Measurements from ENCODE around the gene TADA2B. TPM values are rescaled to one million over a fixed set of nuclear protein-coding genes. Genes with fewer than 3 reads are reported as not detected.

The TADA2B gene
- total and polyA plus RNA-seq, 10 of the 15 experiments (the other 5 are each of a cell fraction or from before 2014, with no cell fraction given) = 0.66 to 12.0 (median 5.6) TPM

DNA sequence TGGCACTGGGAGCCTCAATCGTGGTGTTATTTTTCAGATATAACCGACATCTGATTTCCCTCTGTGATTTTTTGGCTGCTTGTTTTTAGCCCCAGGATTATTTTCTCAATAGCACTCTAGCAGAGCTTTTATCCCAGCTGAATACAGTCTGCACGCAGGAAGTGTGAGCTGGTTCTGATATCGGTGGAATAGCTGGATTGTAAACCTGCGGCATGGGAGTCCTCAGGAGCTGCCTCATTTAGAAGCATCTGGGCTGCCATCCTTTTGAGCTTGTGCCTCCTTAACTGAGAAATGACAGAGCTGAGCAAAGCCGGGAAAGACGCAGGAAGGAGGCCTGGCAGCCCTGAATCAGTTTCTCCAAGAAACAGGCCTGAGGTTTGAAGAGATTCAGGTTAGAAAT is 53.1 kb downstream of the TADA2B start:
- Histone ChIP-seq H3K4me1 (ENCODE audit: control insufficient read depth, insufficient read depth, low read length) (no peaks in the 10 kb centered on the region), H4K20me1 (ENCODE audit: control insufficient read depth, insufficient read depth) (no peaks in the 10 kb centered on the region), H3K9me3 (replicated peaks; ENCODE audit: control insufficient read depth, insufficient read depth, low read length) (no peaks in the 10 kb centered on the region), H3K4me3 (no peak overlapping the region), H3K36me3 (ENCODE audit: control insufficient read depth in 2 of 2, insufficient read depth in 2 of 2, low read length in 1 of 2) (no peaks in the 10 kb centered on the region), H2AFZ (ENCODE audit: control insufficient read depth, low read depth, low read length) (no peak overlapping the region), H3K27ac (ENCODE audit: control insufficient read depth, insufficient read depth) (no peak overlapping the region), H3K9ac (ENCODE audit: control insufficient read depth, insufficient read depth, low read length) (no peak overlapping the region), H3K79me2 (ENCODE audit: control insufficient read depth, insufficient read depth, low read length) (no peaks in the 10 kb centered on the region), H3K27me3 (replicated peaks in 1 of 2; ENCODE audit: control insufficient read depth in 2 of 2, insufficient read depth in 2 of 2, low read length in 1 of 2) (peaks cover 0 to 4% of the 10 kb centered on the region in 2 experiments; a peak in 2 of 4 replicates), H3K4me2 (ENCODE audit: control insufficient read depth, insufficient read depth) (no peak overlapping the region)
- RAD21 ChIA-PET (ENCODE audit: unreplicated experiment) = no interaction called here
- TF ChIP-seq, protein P1, sequence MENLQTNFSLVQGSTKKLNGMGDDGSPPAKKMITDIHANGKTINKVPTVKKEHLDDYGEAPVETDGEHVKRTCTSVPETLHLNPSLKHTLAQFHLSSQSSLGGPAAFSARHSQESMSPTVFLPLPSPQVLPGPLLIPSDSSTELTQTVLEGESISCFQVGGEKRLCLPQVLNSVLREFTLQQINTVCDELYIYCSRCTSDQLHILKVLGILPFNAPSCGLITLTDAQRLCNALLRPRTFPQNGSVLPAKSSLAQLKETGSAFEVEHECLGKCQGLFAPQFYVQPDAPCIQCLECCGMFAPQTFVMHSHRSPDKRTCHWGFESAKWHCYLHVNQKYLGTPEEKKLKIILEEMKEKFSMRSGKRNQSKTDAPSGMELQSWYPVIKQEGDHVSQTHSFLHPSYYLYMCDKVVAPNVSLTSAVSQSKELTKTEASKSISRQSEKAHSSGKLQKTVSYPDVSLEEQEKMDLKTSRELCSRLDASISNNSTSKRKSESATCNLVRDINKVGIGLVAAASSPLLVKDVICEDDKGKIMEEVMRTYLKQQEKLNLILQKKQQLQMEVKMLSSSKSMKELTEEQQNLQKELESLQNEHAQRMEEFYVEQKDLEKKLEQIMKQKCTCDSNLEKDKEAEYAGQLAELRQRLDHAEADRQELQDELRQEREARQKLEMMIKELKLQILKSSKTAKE (IDR thresholded peaks at IDR 0.05; ENCODE audit: low read depth, poor library complexity, severe bottlenecking) = no peak
- TF ChIP-seq POLR2A (IDR thresholded peaks at IDR 0.05; ENCODE audit: low read depth, low read length) (no peak), CREM (IDR thresholded peaks at IDR 0.05; ENCODE audit: low read depth) (no peak), NRF1 (conservative IDR thresholded peaks at IDR 0.05; ENCODE audit: low read depth, low read length) (no peak), NFIC (IDR thresholded peaks at IDR 0.05; ENCODE audit: low read depth, low read length) (no peak), USF2 (IDR thresholded peaks at IDR 0.05; ENCODE audit: borderline replicate concordance, low read depth, low read length) (no peak), IKZF1 (conservative IDR thresholded peaks at IDR 0.05) (no peak)
- POLR2A ChIA-PET = no interaction called here
- FAIRE-seq = no peak
- no peak for DNase-seq (ENCODE audit: low read depth, low spot score)
- in situ Hi-C loops (cut with MboI) = no loop called here
- intact Hi-C loops (cut with micrococcal nuclease; ENCODE audit: unreplicated experiment) = no loop called here
- ATAC-seq = no peak
- CTCF ChIA-PET = no interaction called here
- SMC1A ChIA-PET (ENCODE audit: uncharacterized antibody, unreplicated experiment) = no interaction called here
- 55% methylated on average over 6 of the region's 7 CpGs for WGBS (ENCODE audit: insufficient coverage, insufficient replicate concordance, low lambda C conversion rate, missing lambda C conversion rate)
- no TSS peak for BruUV-seq (replicated peaks)

Measured in GM12878 (cell line).